ENCODE measurements around the gene TUBGCP2.
"Not testable (repeated sequence)": the region's sequence is repeated elsewhere in the genome, so short reads cannot be mapped to it uniquely, and the experiment has no call there.

The TUBGCP2 gene

DNA sequence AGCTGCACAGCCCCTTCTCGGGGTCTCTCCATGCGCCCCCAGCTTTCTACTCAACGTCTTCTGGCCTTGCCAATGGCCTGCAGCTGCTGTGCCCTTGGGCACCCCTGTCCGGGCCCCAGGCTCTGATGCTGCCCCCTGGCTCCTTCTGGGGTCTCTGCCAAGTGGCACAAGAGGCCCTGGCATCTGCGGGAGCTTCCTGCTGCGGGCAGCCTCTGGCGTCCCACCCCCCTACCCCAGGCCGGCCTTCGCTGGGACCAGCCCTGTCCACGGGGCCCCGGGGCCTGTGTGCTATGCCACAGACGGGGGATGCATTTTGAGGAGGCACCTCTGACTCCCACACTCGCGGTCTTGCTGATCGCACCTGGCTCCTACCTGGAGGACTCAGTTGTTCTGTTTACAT lies 68.7 kb downstream of the TUBGCP2 start:
- H3K4me3 ChIP-seq (ENCODE audit: low read length) = no peak overlapping the region
- peaks cover 84% of the 10 kb centered on the region for H3K27me3 ChIP-seq (ENCODE audit: insufficient read depth, low read length)
- H3K36me3 ChIP-seq (ENCODE audit: insufficient read depth, low read length) = no peaks in the 10 kb centered on the region
- no peak overlapping the region for H2AFZ ChIP-seq (ENCODE audit: low read depth, low read length)
- no peaks in the 10 kb centered on the region for H3K9me3 ChIP-seq (ENCODE audit: low read length)
- H3K4me1 ChIP-seq (ENCODE audit: insufficient read depth, low read length) = peaks cover 10% of the 10 kb centered on the region

DNA sequence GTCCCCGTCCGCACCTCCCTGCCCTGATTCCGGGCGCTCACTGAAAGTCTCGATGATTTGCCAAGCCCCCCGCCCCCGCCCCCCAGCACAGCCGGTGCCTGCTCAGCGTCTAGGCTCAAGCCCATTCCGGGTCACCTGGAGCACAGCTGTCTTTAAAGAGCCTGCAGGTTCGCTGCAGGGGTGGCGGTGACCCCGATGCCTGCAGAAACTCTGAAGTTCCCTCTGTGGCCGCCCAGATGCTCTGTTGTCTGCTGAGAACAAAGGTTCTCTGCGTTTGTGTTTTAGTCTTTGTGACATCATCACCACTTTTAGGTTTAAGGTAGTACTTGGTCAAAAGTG lies 70.2 kb downstream of the TUBGCP2 start:
- no peaks in the 10 kb centered on the region for H3K9me3 ChIP-seq (ENCODE audit: low read length)
- H3K4me1 ChIP-seq (ENCODE audit: insufficient read depth, low read length) = peaks cover 10% of the 10 kb centered on the region
- peaks cover 84% of the 10 kb centered on the region for H3K27me3 ChIP-seq (ENCODE audit: insufficient read depth, low read length)
- no peaks in the 10 kb centered on the region for H3K36me3 ChIP-seq (ENCODE audit: insufficient read depth, low read length)
- H3K4me3 ChIP-seq (ENCODE audit: low read length) = no peak overlapping the region
- no peak overlapping the region for H2AFZ ChIP-seq (ENCODE audit: low read depth, low read length)

DNA sequence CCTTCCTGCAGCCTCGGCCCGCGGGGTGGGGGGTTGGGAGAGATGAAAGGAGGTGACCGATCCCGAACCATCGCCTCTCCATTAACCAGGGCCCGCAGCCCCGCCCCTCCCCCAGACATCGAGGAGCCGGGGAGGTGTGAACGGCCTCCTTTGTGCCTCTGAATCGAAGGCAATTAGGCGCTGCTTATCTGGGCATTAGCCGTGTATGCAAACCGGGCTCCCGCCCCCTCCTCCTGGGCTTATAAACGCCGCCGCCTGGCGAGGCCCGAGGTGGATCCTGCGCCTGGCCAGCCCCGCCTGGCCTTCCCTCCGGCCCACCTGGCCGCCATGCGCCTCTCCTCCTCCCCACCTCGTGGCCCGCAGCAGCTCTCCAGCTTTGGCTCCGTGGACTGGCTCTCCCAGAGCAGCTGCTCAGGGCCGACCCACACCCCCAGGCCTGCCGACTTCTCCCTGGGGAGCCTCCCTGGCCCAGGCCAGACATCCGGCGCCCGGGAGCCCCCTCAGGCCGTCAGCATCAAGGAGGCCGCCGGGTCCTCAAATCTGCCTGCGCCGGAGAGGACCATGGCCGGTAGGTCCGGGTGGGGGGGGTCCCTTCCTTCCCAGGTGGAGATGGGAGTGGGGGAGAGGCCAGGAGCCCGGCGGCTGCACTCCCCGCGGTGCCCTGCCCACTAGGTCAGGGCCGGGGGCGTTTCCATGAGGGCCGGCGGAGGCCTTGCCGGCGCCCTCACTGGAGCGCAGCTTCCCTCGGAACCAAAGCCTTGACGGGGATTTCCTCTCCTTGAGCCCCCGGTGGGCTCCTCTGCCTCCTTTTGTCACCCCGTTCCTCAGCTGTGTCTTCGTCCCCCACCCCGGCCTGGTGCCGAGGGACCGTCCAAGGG lies 70.8 kb downstream of the TUBGCP2 start, which contains the start of gene VENTX:
VENTX (plus strand) TSS at position 268 of the 878 bp plus-strand sequence; CDS start at position 328, 60 bp downstream.
- Histone ChIP-seq H3K36me3 (ENCODE audit: insufficient read depth, low read length) (no peaks in the 10 kb centered on the region), H3K4me1 (ENCODE audit: insufficient read depth, low read length) (peaks cover 10% of the 10 kb centered on the region), H3K4me3 (ENCODE audit: low read length) (no peak within 1 kb of the TSS), H3K9me3 (ENCODE audit: low read length) (peaks cover under 1% of the 10 kb centered on the region), H2AFZ (ENCODE audit: low read depth, low read length) (no peak within 1 kb of the TSS), H3K27me3 (ENCODE audit: insufficient read depth, low read length) (peaks cover 84% of the 10 kb centered on the region)

DNA sequence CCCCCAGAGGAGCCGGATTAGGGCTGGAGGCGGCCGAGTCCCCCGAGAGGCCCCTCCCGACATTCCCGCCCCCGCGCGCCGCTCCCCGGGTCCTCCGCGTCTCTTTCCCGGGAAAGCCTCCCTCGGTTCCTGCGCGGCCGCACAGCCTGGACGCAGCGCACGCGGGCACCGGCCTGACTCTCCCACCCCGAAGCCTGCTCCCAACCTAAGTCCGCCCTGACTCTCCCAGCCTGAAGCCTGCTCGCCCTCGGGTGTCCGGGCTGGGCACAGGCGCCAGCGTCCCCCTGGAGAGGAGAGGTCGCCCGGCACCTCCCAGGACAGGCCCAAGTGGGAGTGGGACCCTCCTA lies 71.5 kb downstream of the TUBGCP2 start:
- Histone ChIP-seq H3K27me3 (ENCODE audit: insufficient read depth, low read length) (peaks cover 85% of the 10 kb centered on the region), H3K9me3 (ENCODE audit: low read length) (peaks cover 2% of the 10 kb centered on the region), H3K4me3 (ENCODE audit: low read length) (no peak overlapping the region), H3K36me3 (ENCODE audit: insufficient read depth, low read length) (no peaks in the 10 kb centered on the region), H3K4me1 (ENCODE audit: insufficient read depth, low read length) (peaks cover 10% of the 10 kb centered on the region), H2AFZ (ENCODE audit: low read depth, low read length) (no peak overlapping the region)

DNA sequence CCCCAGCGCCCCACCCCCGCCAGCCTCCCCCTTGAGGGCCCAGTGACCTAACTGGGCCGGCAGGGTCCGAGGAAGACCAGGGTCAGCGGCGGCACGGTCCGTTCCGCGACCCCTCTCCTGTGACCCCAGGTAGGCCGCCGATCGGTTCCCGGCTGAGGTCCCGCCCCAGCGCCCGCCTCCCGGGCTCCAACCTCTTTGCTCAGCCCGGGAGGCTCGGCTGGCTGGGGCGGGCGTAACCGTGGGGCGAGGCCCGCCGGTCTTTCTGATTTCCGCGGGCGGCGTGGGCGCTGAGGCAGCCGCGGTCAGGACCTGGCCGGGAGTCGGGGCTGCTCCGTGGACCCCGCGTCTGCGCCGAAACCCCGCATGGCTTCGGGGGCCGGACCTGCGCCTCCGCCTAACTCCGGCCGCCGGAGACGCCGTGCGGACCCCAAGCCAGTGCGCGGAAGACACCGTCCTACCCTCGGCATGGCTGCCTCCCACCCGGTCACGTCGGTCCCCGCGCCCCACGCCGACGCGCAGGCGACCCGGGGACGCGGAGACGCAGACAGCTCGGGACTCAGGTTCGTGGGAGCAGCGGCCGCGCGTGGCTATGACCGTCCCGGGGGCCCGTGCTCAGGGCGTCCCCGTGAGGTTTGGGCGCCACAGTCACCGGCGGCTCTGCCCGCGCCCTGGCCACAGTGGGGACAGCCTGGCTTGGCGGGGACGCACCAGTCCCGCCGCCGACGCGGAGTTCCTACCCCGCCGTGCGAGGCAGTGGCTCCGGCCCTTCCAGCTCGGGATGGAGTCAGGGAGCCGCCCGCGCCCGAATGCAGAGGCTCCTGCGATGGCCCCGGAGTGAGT lies 72.1 kb downstream of the TUBGCP2 start:
- H3K4me3 ChIP-seq (ENCODE audit: low read length) = no peak overlapping the region

DNA sequence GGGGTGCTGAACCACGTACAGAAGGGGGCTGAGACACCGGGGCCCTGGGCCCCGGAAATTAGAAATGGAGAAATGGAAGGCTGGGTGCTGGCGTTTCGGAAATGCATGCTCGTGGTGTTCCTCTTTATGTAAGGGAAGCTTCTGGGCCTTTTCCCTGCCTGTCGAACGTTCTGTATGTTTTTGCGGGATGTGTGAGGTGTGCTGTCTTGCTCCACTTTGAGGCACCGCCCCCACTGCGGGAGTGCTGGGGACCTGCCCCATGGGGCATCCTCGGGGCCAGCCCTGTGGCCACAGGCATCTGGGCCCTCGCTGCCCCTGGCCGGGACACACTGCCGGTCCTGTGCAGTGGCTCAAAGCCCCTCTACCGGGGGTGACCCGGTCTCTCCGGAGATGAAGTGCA lies 72.7 kb downstream of the TUBGCP2 start:
- Histone ChIP-seq H3K9me3 (ENCODE audit: low read length) (peaks cover 2% of the 10 kb centered on the region), H3K27me3 (ENCODE audit: insufficient read depth, low read length) (peaks cover 86% of the 10 kb centered on the region), H3K4me1 (ENCODE audit: insufficient read depth, low read length) (peaks cover 14% of the 10 kb centered on the region), H2AFZ (ENCODE audit: low read depth, low read length) (no peak overlapping the region), H3K36me3 (ENCODE audit: insufficient read depth, low read length) (no peaks in the 10 kb centered on the region), H3K4me3 (ENCODE audit: low read length) (no peak overlapping the region)

More for the DNA sequence above, 72.1 kb downstream of the TUBGCP2 start:
- Histone ChIP-seq H3K4me1 (ENCODE audit: insufficient read depth, low read length) (peaks cover 10% of the 10 kb centered on the region), H3K36me3 (ENCODE audit: insufficient read depth, low read length) (no peaks in the 10 kb centered on the region), H3K9me3 (ENCODE audit: low read length) (peaks cover 2% of the 10 kb centered on the region), H3K27me3 (ENCODE audit: insufficient read depth, low read length) (peaks cover 86% of the 10 kb centered on the region), H2AFZ (ENCODE audit: low read depth, low read length) (no peak overlapping the region)

DNA sequence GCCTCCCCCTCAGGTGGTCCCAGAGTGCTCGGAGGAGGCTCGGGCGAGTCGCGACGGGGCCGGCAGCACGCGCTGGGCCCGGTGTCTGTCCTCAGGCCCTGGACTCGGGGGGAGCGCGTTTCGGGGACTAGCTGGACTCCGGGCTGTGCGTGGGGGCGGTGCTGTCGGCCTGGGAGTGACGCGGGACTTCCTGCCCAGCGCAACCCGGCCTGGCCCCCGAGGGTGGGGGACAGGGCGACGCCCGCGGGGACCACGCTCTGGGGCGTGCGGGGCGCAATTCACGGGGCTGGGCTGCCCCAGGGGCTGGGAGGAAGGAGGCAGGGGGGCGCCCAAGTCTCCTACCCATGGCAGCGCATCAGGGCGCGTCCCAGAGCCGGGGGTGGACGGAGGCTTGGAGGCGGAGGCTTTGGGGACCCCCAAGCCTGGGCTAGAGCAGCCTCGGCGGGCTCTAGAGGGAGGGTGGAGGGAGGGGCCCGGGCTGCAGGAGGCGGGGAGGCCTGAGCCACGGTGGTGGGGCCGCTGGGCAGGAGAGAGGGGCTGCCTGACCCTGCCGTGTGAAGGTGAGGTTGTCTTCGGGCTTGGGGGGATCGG lies 73.3 kb downstream of the TUBGCP2 start:
- no peaks in the 10 kb centered on the region for H3K36me3 ChIP-seq (ENCODE audit: insufficient read depth, low read length)
- H3K9me3 ChIP-seq (ENCODE audit: low read length) = peaks cover 2% of the 10 kb centered on the region
- no peak overlapping the region for H2AFZ ChIP-seq (ENCODE audit: low read depth, low read length)
- peaks cover 87% of the 10 kb centered on the region for H3K27me3 ChIP-seq (ENCODE audit: insufficient read depth, low read length)
- H3K4me1 ChIP-seq (ENCODE audit: insufficient read depth, low read length) = peaks cover 14% of the 10 kb centered on the region
- no peak overlapping the region for H3K4me3 ChIP-seq (ENCODE audit: low read length)

DNA sequence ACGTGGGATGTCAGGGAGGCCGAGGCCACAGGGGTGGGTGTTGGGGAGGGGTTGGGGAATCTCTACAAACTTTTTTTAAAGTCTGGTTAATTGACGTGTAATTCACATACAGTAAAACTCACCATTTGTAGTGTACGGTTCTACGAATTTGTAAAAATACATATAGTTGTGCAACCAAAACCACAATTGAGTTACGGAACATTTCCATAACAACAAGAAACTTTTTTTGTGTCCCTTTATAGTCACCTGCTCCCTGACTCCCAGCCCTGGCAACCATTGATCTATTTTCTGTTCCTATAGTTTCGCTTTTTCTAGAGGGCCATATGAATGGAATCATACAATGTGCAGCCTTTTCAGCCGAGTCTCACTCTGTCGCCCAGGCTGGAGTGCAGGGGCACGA lies 73.9 kb downstream of the TUBGCP2 start:
- Histone ChIP-seq H3K27me3 (ENCODE audit: insufficient read depth, low read length) (peaks cover 85% of the 10 kb centered on the region), H3K4me1 (ENCODE audit: insufficient read depth, low read length) (peaks cover 14% of the 10 kb centered on the region)
- H3K36me3 ChIP-seq (ENCODE audit: insufficient read depth, low read length); H3K4me3 ChIP-seq (ENCODE audit: low read length); H2AFZ ChIP-seq (ENCODE audit: low read depth, low read length); H3K9me3 ChIP-seq (ENCODE audit: low read length): not testable (repeated sequence)

DNA sequence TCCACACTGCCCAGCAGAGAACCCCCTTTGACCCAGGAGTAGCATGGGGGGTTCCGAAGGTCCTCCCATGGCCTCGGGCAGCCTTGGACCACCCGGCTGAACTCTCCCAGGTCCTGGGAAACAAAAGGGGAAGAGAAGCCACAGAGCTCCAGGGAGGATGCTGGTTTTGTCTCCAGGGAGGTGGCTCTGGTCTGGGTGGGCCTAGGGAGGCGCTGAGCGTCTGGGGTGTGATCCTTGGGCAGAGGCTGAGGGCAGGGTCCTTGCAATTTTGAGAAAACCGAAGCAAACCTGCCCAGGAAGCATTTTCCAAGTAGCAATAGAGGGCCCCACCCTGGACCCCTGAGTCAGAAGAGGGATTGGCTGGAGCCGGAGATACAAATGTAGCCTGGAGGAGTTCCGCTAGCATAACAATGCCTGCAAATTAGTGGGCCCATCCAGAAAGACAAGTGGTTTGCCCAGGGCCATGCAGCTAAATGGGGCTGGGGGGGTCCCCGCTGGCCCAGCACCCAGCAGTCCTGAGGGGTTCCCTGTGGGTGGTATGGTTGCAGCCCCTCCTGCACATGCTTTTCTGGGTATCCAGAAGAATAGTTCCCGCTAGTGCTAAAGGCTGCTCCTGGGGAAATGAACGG lies 76.6 kb downstream of the TUBGCP2 start:
- Histone ChIP-seq H3K4me1 (ENCODE audit: insufficient read depth, low read length) (peaks cover 7% of the 10 kb centered on the region), H2AFZ (ENCODE audit: low read depth, low read length) (no peak overlapping the region), H3K27me3 (ENCODE audit: insufficient read depth, low read length) (peaks cover 77% of the 10 kb centered on the region), H3K4me3 (ENCODE audit: low read length) (no peak overlapping the region), H3K36me3 (ENCODE audit: insufficient read depth, low read length) (no peaks in the 10 kb centered on the region), H3K9me3 (ENCODE audit: low read length) (peaks cover 2% of the 10 kb centered on the region)

DNA sequence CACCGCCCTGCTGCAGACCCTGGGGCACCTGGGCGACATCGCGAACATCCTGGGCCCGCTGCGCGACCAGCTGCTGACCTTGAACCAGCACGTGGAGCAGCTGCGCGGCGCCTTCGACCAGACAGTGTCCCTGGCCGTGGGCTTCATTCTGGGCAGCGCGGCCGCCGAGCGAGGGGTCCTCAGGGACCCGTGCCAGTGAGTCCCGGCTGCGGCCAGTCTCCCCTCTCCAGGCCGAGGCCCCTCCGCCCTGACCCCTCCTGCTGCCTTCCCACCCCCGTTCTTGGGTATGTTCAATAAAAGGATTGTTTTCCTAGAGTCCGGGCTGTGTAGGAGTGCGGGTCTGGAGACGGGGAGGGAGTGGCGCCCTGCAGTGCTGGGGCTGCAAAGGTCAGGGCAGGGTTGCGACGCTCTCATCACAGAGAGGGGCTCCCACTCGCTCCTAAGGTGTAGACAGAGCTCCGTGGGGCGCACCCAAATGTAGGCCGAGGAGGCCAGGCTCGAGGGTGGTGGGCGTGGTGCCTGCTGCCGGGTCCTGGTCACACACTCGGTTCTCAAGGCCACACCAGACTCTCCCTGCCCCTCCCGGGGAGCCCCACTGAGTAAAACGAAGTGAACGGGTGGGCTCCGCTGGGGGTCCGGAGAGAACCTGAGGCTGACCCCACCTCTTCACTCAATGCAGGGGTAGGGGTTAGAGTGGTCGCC lies 77.3 kb downstream of the TUBGCP2 start:
- Histone ChIP-seq H2AFZ (ENCODE audit: low read depth, low read length) (no peak overlapping the region), H3K9me3 (ENCODE audit: low read length) (peaks cover 5% of the 10 kb centered on the region), H3K4me3 (ENCODE audit: low read length) (no peak overlapping the region), H3K4me1 (ENCODE audit: insufficient read depth, low read length) (peaks cover 3% of the 10 kb centered on the region), H3K27me3 (ENCODE audit: insufficient read depth, low read length) (peaks cover 75% of the 10 kb centered on the region), H3K36me3 (ENCODE audit: insufficient read depth, low read length) (no peaks in the 10 kb centered on the region)

DNA sequence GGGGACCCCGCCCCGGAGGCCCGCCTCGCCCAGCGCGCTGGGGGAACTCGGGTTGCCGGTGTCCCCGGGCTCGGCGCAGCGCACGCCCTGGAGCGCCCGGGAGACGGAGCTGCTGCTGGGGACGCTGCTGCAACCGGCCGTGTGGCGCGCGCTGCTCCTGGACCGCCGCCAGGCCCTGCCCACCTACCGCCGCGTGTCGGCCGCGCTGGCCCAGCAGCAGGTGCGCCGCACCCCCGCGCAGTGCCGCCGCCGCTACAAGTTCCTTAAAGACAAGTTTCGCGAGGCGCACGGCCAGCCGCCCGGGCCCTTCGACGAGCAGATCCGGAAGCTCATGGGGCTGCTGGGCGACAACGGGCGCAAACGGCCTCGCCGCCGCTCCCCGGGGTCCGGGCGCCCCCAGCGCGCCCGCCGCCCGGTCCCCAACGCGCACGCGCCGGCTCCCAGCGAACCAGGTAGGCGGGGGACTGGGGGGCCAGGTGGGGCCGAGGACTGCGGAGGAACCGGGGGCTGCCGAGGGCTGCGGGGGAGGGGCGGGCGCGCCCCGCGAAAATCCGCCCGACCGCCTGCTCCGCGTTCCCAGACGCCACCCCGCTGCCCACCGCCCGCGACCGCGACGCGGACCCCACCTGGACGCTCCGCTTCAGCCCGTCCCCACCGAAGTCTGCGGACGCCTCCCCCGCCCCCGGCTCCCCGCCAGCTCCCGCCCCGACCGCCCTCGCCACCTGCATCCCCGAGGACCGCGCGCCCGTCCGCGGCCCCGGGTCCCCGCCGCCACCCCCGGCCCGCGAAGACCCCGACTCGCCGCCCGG lies 78.1 kb downstream of the TUBGCP2 start:
- Histone ChIP-seq H3K9me3 (ENCODE audit: low read length) (peaks cover 5% of the 10 kb centered on the region), H3K27me3 (ENCODE audit: insufficient read depth, low read length) (peaks cover 70% of the 10 kb centered on the region), H2AFZ (ENCODE audit: low read depth, low read length) (no peak overlapping the region), H3K4me3 (ENCODE audit: low read length) (no peak overlapping the region), H3K4me1 (ENCODE audit: insufficient read depth, low read length) (peaks cover 9% of the 10 kb centered on the region), H3K36me3 (ENCODE audit: insufficient read depth, low read length) (no peaks in the 10 kb centered on the region)

DNA sequence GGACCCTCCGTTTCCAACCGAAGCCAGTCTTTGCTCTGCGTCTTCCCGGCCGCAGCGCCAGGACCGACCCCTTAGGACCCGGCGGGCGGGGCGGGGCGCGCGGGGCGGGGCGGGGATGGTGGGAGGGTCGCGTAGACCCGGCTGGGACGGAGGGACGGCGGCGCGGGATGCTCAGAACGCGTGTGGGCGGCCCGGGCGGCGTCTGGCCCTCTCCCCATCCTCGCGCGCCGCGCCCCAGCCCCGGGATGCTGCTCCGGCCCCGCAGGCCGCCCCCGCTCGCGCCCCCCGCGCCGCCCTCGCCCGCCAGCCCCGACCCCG lies 78.7 kb downstream of the TUBGCP2 start, which contains the start of gene UTF1:
UTF1 (plus strand) TSS at position 174 of the 318 bp plus-strand sequence; CDS start at position 246, 72 bp downstream.
- no peak within 1 kb of the TSS for H3K4me3 ChIP-seq (ENCODE audit: low read length)
- no peaks in the 10 kb centered on the region for H3K36me3 ChIP-seq (ENCODE audit: insufficient read depth, low read length)
- peaks cover 14% of the 10 kb centered on the region for H3K4me1 ChIP-seq (ENCODE audit: insufficient read depth, low read length)
- peaks cover 65% of the 10 kb centered on the region for H3K27me3 ChIP-seq (ENCODE audit: insufficient read depth, low read length)
- H3K9me3 ChIP-seq (ENCODE audit: low read length) = peaks cover 5% of the 10 kb centered on the region
- H2AFZ ChIP-seq (ENCODE audit: low read depth, low read length) = no peak within 1 kb of the TSS

Data from neuron (in vitro differentiated cells).